IMR-90 (cell line): ENCODE data around the gene MLST8. TPM values are rescaled to one million over a fixed set of nuclear protein-coding genes. Genes with fewer than 3 reads are reported as not detected.
A peak's percentile ranks its signal among the peaks of the same experiment; 100 is the strongest.

Source experiments
- ATAC-seq: fragments of 200-7000 bp; cut with Tn5 transposase; 2 replicates; pipeline ENCODE4 v1.9.1; 2020; ENCODE audit warnings: low read depth, mild to moderate bottlenecking, moderate library complexity
- BruUV-seq: library from RNA; stranded (reverse); fragments of 400-500 nt; replicated peaks from 2 replicates; lab custom pipeline; 2021; lab: Mats Ljungman, UMichigan
- CTCF ChIA-PET: fragments of 300-600 bp; formaldehyde crosslinking; extraction: SDS; loops from one replicate; lab custom pipeline; 2021; ENCODE audit warnings: antibody characterized with exemption; lab: Yijun Ruan, JAX
- POLR2A ChIA-PET: fragments of 300-600 bp; sonication (Branson Sonifier 250); formaldehyde crosslinking; loops from one replicate; lab custom pipeline; 2022; ENCODE audit warnings: antibody characterized with exemption; ENCODE audit not compliant: unreplicated experiment; lab: Charles Lee
- DNase-seq: peaks from one replicate; pipeline ENCODE4 v3.0.0; 2013
- H2AFZ ChIP-seq: replicated peaks from 2 replicates; pipeline ENCODE3; 2013; ENCODE audit warnings: low read length, mild to moderate bottlenecking; ENCODE audit not compliant: poor library complexity
- H2AK5ac ChIP-seq: 2 replicates; pipeline ENCODE4 v1.6.1; 2013; ENCODE audit warnings: low read depth, low read length, inconsistent platforms
- H2AK9ac ChIP-seq: replicated peaks from 2 replicates; pipeline ENCODE3; 2013; ENCODE audit warnings: mild to moderate bottlenecking, low read depth, low read length, moderate library complexity; ENCODE audit not compliant: poor library complexity
- H2BK120ac ChIP-seq: 2 replicates; pipeline ENCODE4 v1.6.1; 2013; ENCODE audit warnings: low read depth, low read length, inconsistent platforms
- H2BK15ac ChIP-seq: 3 replicates; pipeline ENCODE4 v1.6.1; 2013; ENCODE audit warnings: low read depth, low read length, inconsistent platforms
- H2BK20ac ChIP-seq: 2 replicates; pipeline ENCODE4 v1.6.1; 2013; ENCODE audit warnings: low read depth, mild to moderate bottlenecking, inconsistent platforms, low read length, moderate library complexity
- H2BK5ac ChIP-seq: 2 replicates; pipeline ENCODE4 v1.6.1; 2013; ENCODE audit warnings: mild to moderate bottlenecking, low read depth, low read length, inconsistent platforms; ENCODE audit not compliant: poor library complexity, severe bottlenecking
- H3K14ac ChIP-seq: replicated peaks from 2 replicates; pipeline ENCODE4 v1.6.1; 2013; ENCODE audit warnings: low read depth, low read length, inconsistent platforms
- H3K18ac ChIP-seq: 2 replicates; pipeline ENCODE4 v1.6.1; 2013; ENCODE audit warnings: low read depth, low read length, control low read depth
- H3K23ac ChIP-seq: 2 replicates; pipeline ENCODE4 v1.6.1; 2013; ENCODE audit warnings: low read depth, low read length, inconsistent platforms
- H3K27ac ChIP-seq: 2 replicates; pipeline ENCODE4 v1.5.1; 2013; ENCODE audit warnings: mild to moderate bottlenecking, control low read depth, low read length; ENCODE audit not compliant: insufficient read depth
- H3K27me3 ChIP-seq: 2 replicates; pipeline ENCODE4 v1.6.1; 2013; ENCODE audit warnings: low read length; ENCODE audit not compliant: control insufficient read depth, insufficient read depth
- H3K36me3 ChIP-seq: 2 replicates; pipeline ENCODE4 v1.6.1; 2013; ENCODE audit warnings: low read length, mixed read lengths; ENCODE audit not compliant: control insufficient read depth, insufficient read depth
- H3K4ac ChIP-seq: 2 replicates; pipeline ENCODE4 v1.6.1; 2013; ENCODE audit warnings: low read depth, low read length, inconsistent platforms
- H3K4me1 ChIP-seq: 2 replicates; pipeline ENCODE4 v1.6.1; 2013; ENCODE audit warnings: low read length, mixed read lengths; ENCODE audit not compliant: control insufficient read depth, insufficient read depth
- H3K4me2 ChIP-seq: 2 replicates; pipeline ENCODE4 v1.6.1; 2013; ENCODE audit warnings: low read depth, mild to moderate bottlenecking, control low read depth, low read length, moderate library complexity
- H3K4me3 ChIP-seq: 2 replicates; pipeline ENCODE4 v1.5.1; 2013; ENCODE audit warnings: low read depth, mild to moderate bottlenecking, control low read depth, low read length, moderate library complexity; ENCODE audit not compliant: insufficient read depth
- H3K56ac ChIP-seq: 2 replicates; pipeline ENCODE4 v1.6.1; 2013; ENCODE audit warnings: low read length, inconsistent platforms; ENCODE audit not compliant: insufficient read depth; ENCODE audit errors: extremely low read depth
- H3K79me1 ChIP-seq, 2 experiments: 2 replicates each; pipeline ENCODE4 v1.6.1; 2013; ENCODE audit warnings: low read length in 2 of 2, inconsistent platforms in 1 of 2, low read depth in 1 of 2
- H3K9ac ChIP-seq: 2 replicates; pipeline ENCODE4 v1.6.1; 2013; ENCODE audit warnings: low read depth, low read length, control low read depth
- H3K9me1 ChIP-seq: 2 replicates; pipeline ENCODE4 v1.6.1; 2013; ENCODE audit warnings: low read length, inconsistent platforms; ENCODE audit not compliant: insufficient read depth
- H3K9me3 ChIP-seq: 2 replicates; pipeline ENCODE4 v1.6.1; 2013; ENCODE audit warnings: low read length; ENCODE audit not compliant: control insufficient read depth, insufficient read depth
- H4K20me1 ChIP-seq: 2 replicates; pipeline ENCODE4 v1.6.1; 2013; ENCODE audit warnings: low read length, inconsistent platforms; ENCODE audit not compliant: insufficient read depth
- H4K5ac ChIP-seq: 2 replicates; pipeline ENCODE4 v1.6.1; 2013; ENCODE audit warnings: mild to moderate bottlenecking, low read depth, low read length, control low read depth
- H4K8ac ChIP-seq, 2 experiments: 2 replicates each; pipeline ENCODE4 v1.6.1; 2013; ENCODE audit warnings: low read depth in 2 of 2, low read length in 2 of 2, control low read depth in 1 of 2, inconsistent platforms in 1 of 2
- H4K91ac ChIP-seq: 2 replicates; pipeline ENCODE4 v1.6.1; 2013; ENCODE audit warnings: low read depth, low read length, inconsistent platforms; ENCODE audit not compliant: insufficient read depth
- BHLHE40 ChIP-seq: fragments of 150-350 bp; IDR thresholded peaks from 2 replicates; pipeline ENCODE4 v1.6.1; 2016; ENCODE audit warnings: mild to moderate bottlenecking, low read depth, low read length
- CEBPB ChIP-seq: IDR thresholded peaks from 2 replicates; pipeline ENCODE4 v1.6.1; 2012; ENCODE audit warnings: low read depth, low read length, improper control_type of control experiment
- MAFK ChIP-seq: IDR thresholded peaks from 2 replicates; pipeline ENCODE4 v1.6.1; 2012; ENCODE audit warnings: low read depth, low read length, improper control_type of control experiment
- MAZ ChIP-seq: IDR thresholded peaks from 2 replicates; pipeline ENCODE4 v1.6.1; 2012; ENCODE audit warnings: low read depth, mild to moderate bottlenecking, low read length, improper control_type of control experiment, moderate library complexity, borderline replicate concordance
- MXI1 ChIP-seq: IDR thresholded peaks from 2 replicates; pipeline ENCODE4 v1.6.1; 2012; ENCODE audit warnings: low read depth, mild to moderate bottlenecking, low read length, moderate library complexity, borderline replicate concordance
- POLR2A ChIP-seq: IDR thresholded peaks from 2 replicates; pipeline ENCODE4 v1.6.1; 2012; ENCODE audit warnings: mild to moderate bottlenecking, low read depth, low read length
- RCOR1 ChIP-seq: IDR thresholded peaks from 2 replicates; pipeline ENCODE4 v1.6.1; 2012; ENCODE audit warnings: mild to moderate bottlenecking, low read length, improper control_type of control experiment; ENCODE audit not compliant: insufficient replicate concordance
- WGBS, 2 experiments: methylation state at CpG; one replicate each; pipeline versions ENCODE4 v1.1.5 to v1.1.7; 2013; ENCODE audit warnings: missing lambda C conversion rate in 2 of 2; ENCODE audit not compliant: insufficient read length in 1 of 2; ENCODE audit errors: extremely low coverage in 2 of 2; 5-methylcytosine and 5-hydroxymethylcytosine counted together
- dilution Hi-C: fragments of 300-500 bp; cut with HindIII; formaldehyde crosslinking; loops from one replicate; pipeline ENCODE4 v1.14.3; 2018; ENCODE audit warnings: low sequenced_read_pairs; ENCODE audit not compliant: unreplicated experiment
- in situ Hi-C: fragments of 300-500 bp; cut with MboI; formaldehyde crosslinking; loops from 3 replicates; pipeline ENCODE4 v1.14.3; 2019; ENCODE audit warnings: low sequenced_read_pairs, inconsistent platforms, mixed read lengths
- intact Hi-C: fragments of 100-400 bp; cut with micrococcal nuclease; formaldehyde crosslinking; loops from 2 replicates; pipeline ENCODE4 v1.10.0; 2022
- polyA plus RNA-seq, 3 experiments: library from polyadenylated mRNA; depleted of rRNA; stranded (reverse); fragments of >200 nt; gene quantifications; 2 replicates each; pipeline ENCODE4 v1.2.3, GENCODE V29; 2012; ENCODE audit warnings: low replicate concordance in 1 of 3
- total RNA-seq: library from RNA; depleted of rRNA; stranded (reverse); fragments of >200 nt; gene quantifications from 2 replicates; pipeline ENCODE4 v1.2.3, GENCODE V29; 2012

The MLST8 gene
- total and polyA plus RNA-seq, 2 of the 4 experiments (the other 2 are of a cell fraction), result 34.4 to 93.7 TPM

DNA sequence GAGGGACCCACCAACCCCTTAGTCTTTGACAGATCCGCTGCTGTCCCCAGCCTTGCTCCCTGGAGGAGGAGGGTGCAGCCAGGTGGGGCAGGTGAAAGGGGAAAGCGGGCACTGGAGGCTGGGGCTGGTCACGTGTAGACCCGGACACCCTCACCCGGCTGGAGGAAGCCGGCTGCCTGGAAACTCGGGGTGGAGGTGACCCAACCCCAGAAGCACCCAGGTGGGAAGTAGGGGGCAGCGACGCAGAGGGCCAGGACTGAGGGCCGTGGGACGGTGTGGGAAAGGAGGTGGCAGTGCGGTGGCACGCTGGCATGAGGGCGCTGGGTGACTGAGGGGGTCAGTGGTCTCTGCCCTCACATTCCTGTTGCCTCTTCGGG, 47.0 kb upstream of the MLST8 start:
- H2AFZ ChIP-seq, result peak overlapping the region; percentile 23
- H3K9me1 ChIP-seq, result 0 out of 2 replicates have a peak, but pooled peaks cover 6% of the 10 kb centered on the region
- TF ChIP-seq MXI1, result no peak
- no peak for TF ChIP-seq RCOR1
- no peak for TF ChIP-seq BHLHE40
- no peak for TF ChIP-seq MAFK
- no peak for TF ChIP-seq CEBPB
- TF ChIP-seq MAZ, result no peak
- no peak for TF ChIP-seq POLR2A
- no peak overlapping the region for H3K9ac ChIP-seq
- H2AK5ac ChIP-seq, result peak overlapping the region; percentile 70; the same call in 1 of the 2 replicates
- no peak overlapping the region; the same call in 1 of the 2 replicates for H3K4me2 ChIP-seq
- no peak overlapping the region for H3K4me3 ChIP-seq
- H3K4me1 ChIP-seq, result peaks cover 40% of the 10 kb centered on the region
- no peak overlapping the region for H4K5ac ChIP-seq
- H3K18ac ChIP-seq, result no peak overlapping the region
- no peak overlapping the region for H3K14ac ChIP-seq
- peaks cover 0 to 78% of the 10 kb centered on the region in 2 experiments; a peak in 3 of 4 replicates for H3K79me1 ChIP-seq
- intact Hi-C loops, result no loop called here
- ChIA-PET POLR2A (no interaction called here), CTCF (no interaction called here)
- H3K27ac ChIP-seq, result peak overlapping the region; percentile 67
- H3K4ac ChIP-seq, result peak overlapping the region; percentile 40; the same call in 1 of the 2 replicates
- H2AK9ac ChIP-seq, result peak overlapping the region; percentile 81
- H3K27me3 ChIP-seq, result no peaks in the 10 kb centered on the region
- in situ Hi-C loops, result no loop called here
- no peak for DNase-seq
- peak overlapping the region; percentile 73 for H2BK5ac ChIP-seq
- H3K23ac ChIP-seq, result no peak overlapping the region
- H2BK15ac ChIP-seq, result no peak overlapping the region
- H3K56ac ChIP-seq, result no peak overlapping the region
- peaks cover 13% of the 10 kb centered on the region for H3K36me3 ChIP-seq
- BruUV-seq, result no TSS peak
- no peak overlapping the region for H2BK20ac ChIP-seq
- WGBS, 2 experiments, result 90% methylated on average over 8 of the region's 15 CpGs; no CpG with 5 or more reads in 1 of the 2 experiments
- H4K8ac ChIP-seq, result peak overlapping the region in 1 of 2 experiments; percentile 51; a peak in 1 of 4 replicates
- H4K91ac ChIP-seq, result 0 out of 2 replicates have a peak overlapping the region, but pooled peaks have one; percentile 27
- peaks cover 86% of the 10 kb centered on the region for H4K20me1 ChIP-seq
- dilution Hi-C loops, result no loop called here
- H2BK120ac ChIP-seq, result no peak overlapping the region
- no peak for ATAC-seq
- no peaks in the 10 kb centered on the region for H3K9me3 ChIP-seq
